ENCODE data around the gene MAP4.

GRCh38 chr3:47825590-47825989 lies 190.6 kb downstream of the MAP4 start:
- no peak for TF ChIP-seq RAD21 (IDR thresholded peaks at IDR 0.05; ENCODE audit: low read depth)
- TF ChIP-seq EP300 (IDR thresholded peaks at IDR 0.05; ENCODE audit: borderline replicate concordance): no peak
- TF ChIP-seq NFIC (IDR thresholded peaks at IDR 0.05): no peak
- no peak for TF ChIP-seq CEBPB (IDR thresholded peaks at IDR 0.05)
- no peak for TF ChIP-seq TCF12 (IDR thresholded peaks at IDR 0.05; ENCODE audit: low read depth)
- no peak for TF ChIP-seq YY1 (IDR thresholded peaks at IDR 0.05; ENCODE audit: low read depth)
- TF ChIP-seq TEAD4 (IDR thresholded peaks at IDR 0.05): no peak
- no peak for TF ChIP-seq REST (IDR thresholded peaks at IDR 0.05; ENCODE audit: low read depth)
- no peak for TF ChIP-seq USF1 (IDR thresholded peaks at IDR 0.05)
- TF ChIP-seq CREB1 (IDR thresholded peaks at IDR 0.05; ENCODE audit: low read depth): no peak

Measured in Ishikawa (cell line).